GM20000 (cell line): ENCODE results near the gene FBXL4.

Experiments used
- DNase-seq: peaks from one replicate; pipeline ENCODE4 v3.0.0; 2012; ENCODE audit warnings: low spot score
- CTCF ChIP-seq: IDR thresholded peaks from 2 replicates; pipeline ENCODE4 v1.5.1; 2012; ENCODE audit warnings: mild to moderate bottlenecking, control low read depth; ENCODE audit errors: extremely low read depth, missing control alignments

Gene FBXL4

GRCh38 chr6:98823428-98824161, 124.2 kb downstream of the FBXL4 start:
- no peak for DNase-seq
- no peak for TF ChIP-seq CTCF

GRCh38 chr6:98821756-98822405, 125.9 kb downstream of the FBXL4 start:
- TF ChIP-seq CTCF, result no peak

More at GRCh38 chr6:98821756-98822405, 125.9 kb downstream of the FBXL4 start:
- no peak for DNase-seq
